K562 (cell line): ENCODE results near the gene AGRP. TPM values are rescaled to one million over a fixed set of nuclear protein-coding genes. Genes with fewer than 3 reads are reported as not detected.
A peak's percentile ranks its signal among the peaks of the same experiment; 100 is the strongest.

Source experiments
- ATAC-seq: fragments of 200-7000 bp; cut with Tn5 transposase; 3 replicates; pipeline ENCODE4 v1.9.1; 2020; ENCODE audit warnings: moderate library complexity
- BruUV-seq: library from RNA; stranded (reverse); fragments of 400-500 nt; replicated peaks from 2 replicates; lab custom pipeline; 2021; lab: Mats Ljungman, UMichigan
- CTCF ChIA-PET: fragments of 300-600 bp; formaldehyde crosslinking; extraction: SDS; loops from one replicate; lab custom pipeline; 2021; ENCODE audit warnings: low intra/inter-chr PET ratio; lab: Yijun Ruan, JAX
- POLR2A ChIA-PET: fragments of 300-600, 350-650 bp; sonication (Branson Sonifier 250); formaldehyde crosslinking; extraction: SDS; loops from one replicate; lab custom pipeline; 2021; ENCODE audit warnings: antibody characterized with exemption, inconsistent platforms; lab: Yijun Ruan, JAX
- DNase-seq, 4 experiments: peaks; one replicate each; pipeline versions ENCODE4 v3.0.0 to v3.0.0-alpha.2; 2011 to 2018; ENCODE audit warnings: low spot score in 3 of 4, mixed read lengths in 3 of 4; ENCODE audit errors: extremely low read depth in 1 of 4
- FAIRE-seq: peaks from 2 replicates; lab custom pipeline; 2011; peaks lifted over from hg19 to GRCh38; lab: Jason Lieb, UNC
- H2AFZ ChIP-seq: 2 replicates; pipeline ENCODE4 v1.6.0; 2011; ENCODE audit warnings: low read depth, low read length, control low read depth, inconsistent platforms
- H3K27ac ChIP-seq: fragments of 200-600 bp; 3 replicates; pipeline ENCODE4 v1.8.0; 2011; ENCODE audit warnings: low read depth, mild to moderate bottlenecking, control low read depth, inconsistent platforms, low read length, moderate library complexity, mixed read lengths; ENCODE audit errors: extremely low read depth
- H3K27me3 ChIP-seq, 2 experiments: fragments of 300-600 bp in 1 of 2; 2 replicates in 1 of 2; 3 replicates in 1 of 2; pipeline versions ENCODE4 v1.6.0 to v1.8.0; 2011; ENCODE audit warnings: inconsistent platforms in 2 of 2, low read length in 2 of 2, mild to moderate bottlenecking in 1 of 2, mixed read lengths in 1 of 2, moderate library complexity in 1 of 2; ENCODE audit not compliant: control insufficient read depth in 2 of 2, insufficient read depth in 2 of 2
- H3K36me3 ChIP-seq: fragments of 300-600 bp; 3 replicates; pipeline ENCODE4 v1.8.0; 2011; ENCODE audit warnings: mild to moderate bottlenecking, low read length, inconsistent platforms; ENCODE audit not compliant: control insufficient read depth, insufficient read depth
- H3K4me1 ChIP-seq, 2 experiments: fragments of 200-600 bp in 1 of 2; replicated peaks in 1 of 2; 2 replicates in 1 of 2; 3 replicates in 1 of 2; pipeline versions ENCODE4 v1.5.1 to v1.8.0; 2011; ENCODE audit warnings: inconsistent platforms in 2 of 2, low read length in 2 of 2, mild to moderate bottlenecking in 1 of 2, mixed read lengths in 1 of 2, moderate library complexity in 1 of 2; ENCODE audit not compliant: control insufficient read depth in 2 of 2, insufficient read depth in 2 of 2
- H3K4me2 ChIP-seq: 2 replicates; pipeline ENCODE4 v1.6.1; 2011; ENCODE audit warnings: low read length, control low read depth, inconsistent platforms, mixed read lengths; ENCODE audit not compliant: insufficient read depth
- H3K4me3 ChIP-seq: fragments of 200-600 bp; sonication (generic), shearing (Covaris generic); 2 replicates; pipeline ENCODE4 v1.5.1; 2016; ENCODE audit warnings: control low read depth, inconsistent platforms
- H3K79me2 ChIP-seq: fragments of 200-600 bp; 3 replicates; pipeline ENCODE4 v1.8.0; 2011; ENCODE audit warnings: low read length, inconsistent platforms; ENCODE audit not compliant: control insufficient read depth, insufficient read depth
- H3K9ac ChIP-seq, 2 experiments: 2 replicates each; pipeline versions ENCODE4 v1.6.0 to v1.6.1; 2011; ENCODE audit warnings: low read depth in 2 of 2, low read length in 2 of 2, control low read depth in 1 of 2, inconsistent platforms in 1 of 2, mild to moderate bottlenecking in 1 of 2, mixed read lengths in 1 of 2; ENCODE audit not compliant: insufficient read depth in 1 of 2
- H3K9me1 ChIP-seq: one replicate; pipeline ENCODE4 v1.6.0; 2011; ENCODE audit warnings: inconsistent platforms, mild to moderate bottlenecking, low read length, moderate library complexity; ENCODE audit not compliant: control insufficient read depth, insufficient read depth
- H3K9me3 ChIP-seq: replicated peaks from 2 replicates; pipeline ENCODE4 v1.5.1; 2011; ENCODE audit warnings: low read depth, low read length, inconsistent platforms; ENCODE audit not compliant: control insufficient read depth, insufficient read depth
- H4K20me1 ChIP-seq: replicated peaks from 2 replicates; pipeline ENCODE4 v1.6.1; 2011; ENCODE audit warnings: low read length, inconsistent platforms, mixed read lengths; ENCODE audit not compliant: control insufficient read depth, insufficient read depth
- TAL1 ChIP-seq: fragments of 450-650 bp; IDR thresholded peaks from 2 replicates; pipeline ENCODE4 v1.6.1; 2016; ENCODE audit warnings: mild to moderate bottlenecking
- ZNF316 ChIP-seq: fragments of 450-650 bp; IDR thresholded peaks from 2 replicates; pipeline ENCODE4 v1.6.1; 2016
- ZNF75A ChIP-seq: fragments of 450-650 bp; formaldehyde crosslinking; IDR thresholded peaks from 2 replicates; pipeline ENCODE4 v1.4.0; 2020; ENCODE audit warnings: mild to moderate bottlenecking
- WGBS: fragments of 100-300 bp; shearing (Covaris generic); methylation state at CpG from one replicate; pipeline ENCODE4 v1.1.6; 2016; ENCODE audit warnings: low coverage, mixed read lengths; ENCODE audit not compliant: insufficient coverage; ENCODE audit errors: missing lambda C conversion rate; 5-methylcytosine and 5-hydroxymethylcytosine counted together
- in situ Hi-C: fragments of 300-500 bp; cut with MboI; formaldehyde crosslinking; loops from 4 replicates; pipeline ENCODE4 v1.15.0; 2018; ENCODE audit warnings: inconsistent platforms, mixed read lengths
- intact Hi-C: fragments of 100-400 bp; cut with micrococcal nuclease; formaldehyde crosslinking; loops from 2 replicates; pipeline ENCODE4 v1.14.2; 2022
- polyA plus RNA-seq, 8 experiments: library from polyadenylated mRNA; depleted of rRNA in 4 of 8; stranded (reverse) in 5 of 8; unstranded in 3 of 8; fragments of >200 nt; fragmentation: Nextera tagmentation in 2 of 8; fragmentation: Illumina TruSeq in 1 of 8; extraction: Ambion mirVana in 2 of 8; extraction: Trizol in 1 of 8; gene quantifications; 2 replicates each; pipeline versions ENCODE4 v1.2.1 to v1.2.3, GENCODE V29; 2011 to 2014; ENCODE audit warnings: inconsistent platforms in 1 of 8, missing spikeins in 1 of 8
- total RNA-seq, 7 experiments: library from RNA; depleted of rRNA in 6 of 7; stranded (reverse); fragments of >200 nt in 6 of 7; fragmentation: Illumina TruSeq in 2 of 7; extraction: Trizol in 2 of 7; gene quantifications; 2 replicates each; pipeline versions ENCODE4 v1.2.1 to v1.2.3, GENCODE V29; 2011 to 2021; ENCODE audit warnings: low replicate concordance in 1 of 7

AGRP gene
- total and polyA plus RNA-seq, 9 of the 15 experiments (the other 6 are each of a cell fraction or from before 2014, with no cell fraction given) = not detected

DNA sequence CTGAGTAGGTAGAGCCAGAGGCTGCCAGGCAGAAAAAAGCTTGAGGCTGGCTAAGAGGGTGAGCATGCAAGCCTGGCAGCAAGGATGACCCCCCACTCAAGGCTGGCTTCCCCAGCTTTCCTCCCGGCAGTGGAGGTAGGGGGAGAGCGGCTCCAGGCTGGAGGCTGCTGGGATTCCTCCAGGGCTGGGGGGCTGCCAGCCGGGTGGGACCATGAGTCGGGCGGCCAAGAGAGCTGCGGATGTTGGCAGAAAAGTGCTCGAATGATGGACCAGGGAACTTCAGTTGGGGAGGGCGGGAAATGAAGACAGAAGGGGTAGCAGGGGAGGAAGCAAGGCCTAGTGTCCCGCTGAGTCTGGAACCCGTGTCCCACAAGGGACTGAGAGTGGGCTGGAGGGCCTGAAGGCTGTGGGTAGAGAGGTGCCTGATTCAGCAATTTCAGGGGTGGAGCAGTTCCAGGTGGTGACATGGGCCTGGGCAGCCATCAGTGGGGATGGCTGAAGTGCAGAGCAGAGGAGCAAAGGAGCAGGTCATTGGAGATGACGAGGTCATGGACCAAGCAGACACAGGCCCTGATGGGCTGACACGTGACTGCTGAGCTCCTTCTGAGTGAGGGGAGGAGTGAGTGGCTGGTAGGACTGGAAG is 32.2 kb downstream of the AGRP start:
- Histone ChIP-seq H4K20me1 (peaks cover 8% of the 10 kb centered on the region), H2AFZ (no peak overlapping the region), H3K4me1 (peaks cover 0 to 21% of the 10 kb centered on the region in 2 experiments; a peak in 2 of 5 replicates), H3K27me3 (no peaks in the 10 kb centered on the region), H3K79me2 (no peaks in the 10 kb centered on the region), H3K36me3 (peaks cover 63% of the 10 kb centered on the region; the same call in 2 of the 3 replicates), H3K9ac (peak overlapping the region in 1 of 2 experiments; percentile 74; a peak in 2 of 4 replicates), H3K4me2 (no peak overlapping the region), H3K27ac (no peak overlapping the region), H3K4me3 (no peak overlapping the region), H3K9me1 (peaks cover 6% of the 10 kb centered on the region), H3K9me3 (no peaks in the 10 kb centered on the region)
- no peak for ATAC-seq
- TF ChIP-seq TAL1 = no peak
- peak; percentile 50; the same call in 1 of the 2 replicates for TF ChIP-seq ZNF316
- BruUV-seq = no TSS peak
- POLR2A ChIA-PET = interaction anchor here (0.6 to 1.4 kb wide), 4 partner anchors 9 to 341 kb away, joined by 3 to 6 read pairs (median 4); partner anchors contain the start of gene PHAF1
- intact Hi-C loops (no loop called here), in situ Hi-C loops (no loop called here)
- CTCF ChIA-PET = no interaction called here
- FAIRE-seq = no peak
- DNase-seq = no peak
- WGBS = 87% methylated on average over 10 of the region's 12 CpGs

DNA sequence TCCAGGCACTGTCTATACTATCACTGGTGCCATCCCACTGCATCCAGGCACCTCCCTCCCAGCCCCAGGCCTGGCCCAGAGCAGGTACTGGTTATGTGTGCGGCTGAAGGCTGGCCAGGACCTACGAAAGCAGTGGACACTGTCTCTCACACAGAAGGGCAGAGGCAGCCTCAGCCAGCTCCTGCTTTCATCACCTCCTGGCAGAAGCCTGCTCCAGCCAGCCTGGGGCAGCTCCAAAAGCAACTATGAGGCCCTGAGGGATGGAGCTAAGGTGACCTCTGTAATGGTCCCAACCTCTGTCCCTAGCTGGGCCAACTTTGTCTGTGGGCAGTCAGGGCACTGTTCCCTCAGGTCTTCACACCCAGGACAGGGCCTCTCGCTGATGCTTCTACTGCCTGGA is 33.6 kb downstream of the AGRP start:
- peaks cover 74% of the 10 kb centered on the region; the same call in 2 of the 3 replicates for H3K36me3 ChIP-seq
- DNase-seq (no peak), ATAC-seq (no peak), FAIRE-seq (no peak)
- peaks cover 15% of the 10 kb centered on the region for H4K20me1 ChIP-seq
- CTCF ChIA-PET = no interaction called here
- WGBS = 93% methylated on average over 3 of the region's 3 CpGs
- H3K9me3 ChIP-seq = no peaks in the 10 kb centered on the region
- POLR2A ChIA-PET = interaction anchor here (0.5 to 1.3 kb wide), 4 partner anchors 10 to 46 kb away, joined by 3 to 4 read pairs (median 3); no protein-coding TSS in a partner anchor
- no peaks in the 10 kb centered on the region for H3K27me3 ChIP-seq
- in situ Hi-C loops (no loop called here), intact Hi-C loops (no loop called here)
- no peak overlapping the region for H2AFZ ChIP-seq
- no peaks in the 10 kb centered on the region for H3K79me2 ChIP-seq
- H3K27ac ChIP-seq = no peak overlapping the region
- H3K9ac ChIP-seq = peak overlapping the region in 1 of 2 experiments; percentile 74; a peak in 2 of 4 replicates
- no peak overlapping the region for H3K4me3 ChIP-seq
- no TSS peak for BruUV-seq
- H3K9me1 ChIP-seq = peaks cover 2% of the 10 kb centered on the region
- no peak for TF ChIP-seq ZNF75A (CRISPR knock-in tag)
- H3K4me1 ChIP-seq = peaks cover 0 to 26% of the 10 kb centered on the region in 2 experiments; a peak in 2 of 5 replicates
- no peak overlapping the region for H3K4me2 ChIP-seq
